Measurements from ENCODE around the gene FRK. TPM values are rescaled to one million over a fixed set of nuclear protein-coding genes. Genes with fewer than 3 reads are reported as not detected.
A peak's percentile ranks its signal among the peaks of the same experiment; 100 is the strongest.

FRK gene
- total RNA-seq, 2 donors from 2014 or later: 2.7 to 6.3 TPM

GRCh38 chr6:115899730-115900282 is 160.9 kb downstream of the FRK start:
- TF ChIP-seq CTCF (IDR thresholded peaks at IDR 0.05): no peak
- no peaks in the 10 kb centered on the region for H3K9me3 ChIP-seq
- H3K4me3 ChIP-seq: no peak overlapping the region
- H3K36me3 ChIP-seq: no peaks in the 10 kb centered on the region
- H3K4me1 ChIP-seq: no peaks in the 10 kb centered on the region
- H3K27ac ChIP-seq: no peak overlapping the region
- H3K27me3 ChIP-seq: no peaks in the 10 kb centered on the region
- DNase-seq (ENCODE audit: low spot score): no peak

- Histone ChIP-seq H3K4me1 (no peaks in the 10 kb centered on the region), H3K27ac (no peak overlapping the region), H3K36me3 (no peaks in the 10 kb centered on the region), H3K27me3 (no peaks in the 10 kb centered on the region), H3K9me3 (no peaks in the 10 kb centered on the region), H3K4me3 (no peak overlapping the region)
- TF ChIP-seq CTCF (IDR thresholded peaks at IDR 0.05): no peak
- no peak for DNase-seq (ENCODE audit: low spot score)
These were observed 162.4 kb downstream of the FRK start for GRCh38 chr6:115898246-115898645.

- Histone ChIP-seq H3K27ac (no peak overlapping the region), H3K4me3 (no peak overlapping the region), H3K9me3 (no peaks in the 10 kb centered on the region)
These were observed 164.1 kb downstream of the FRK start for GRCh38 chr6:115896538-115897129.

GRCh38 chr6:115894426-115894992 is 166.2 kb downstream of the FRK start:
- Histone ChIP-seq H3K36me3 (no peaks in the 10 kb centered on the region), H3K27ac (no peak overlapping the region), H3K4me1 (no peaks in the 10 kb centered on the region), H3K4me3 (no peak overlapping the region), H3K9me3 (no peaks in the 10 kb centered on the region), H3K27me3 (no peaks in the 10 kb centered on the region)
- no peak for TF ChIP-seq CTCF (IDR thresholded peaks at IDR 0.05)
- no peak for DNase-seq (ENCODE audit: low spot score)

More at GRCh38 chr6:115896538-115897129, 164.1 kb downstream of the FRK start:
- DNase-seq (ENCODE audit: low spot score): no peak
- Histone ChIP-seq H3K36me3 (no peaks in the 10 kb centered on the region), H3K27me3 (no peaks in the 10 kb centered on the region), H3K4me1 (no peaks in the 10 kb centered on the region)
- TF ChIP-seq CTCF (IDR thresholded peaks at IDR 0.05): peak; percentile 47 to 74

- H3K27ac ChIP-seq: no peak overlapping the region
- H3K4me3 ChIP-seq: no peak overlapping the region
- no peak for DNase-seq (ENCODE audit: low spot score)
- H3K4me1 ChIP-seq: no peaks in the 10 kb centered on the region
- H3K36me3 ChIP-seq: no peaks in the 10 kb centered on the region
- no peak for TF ChIP-seq CTCF (IDR thresholded peaks at IDR 0.05)
- no peaks in the 10 kb centered on the region for H3K27me3 ChIP-seq
- H3K9me3 ChIP-seq: no peaks in the 10 kb centered on the region
These were observed 168.9 kb downstream of the FRK start for GRCh38 chr6:115891750-115892149.

Data from right atrium auricular region (tissue), 2 donors.